HG03039 (cell line): ENCODE data around the gene FAM170B.

Experiments
- ATAC-seq: cut with Tn5 transposase; IDR thresholded peaks from one replicate; pipeline ENCODE4 v1.9.1; 2021; ENCODE audit warnings: mild to moderate bottlenecking, moderate library complexity; ENCODE audit not compliant: unreplicated experiment

Gene FAM170B

DNA sequence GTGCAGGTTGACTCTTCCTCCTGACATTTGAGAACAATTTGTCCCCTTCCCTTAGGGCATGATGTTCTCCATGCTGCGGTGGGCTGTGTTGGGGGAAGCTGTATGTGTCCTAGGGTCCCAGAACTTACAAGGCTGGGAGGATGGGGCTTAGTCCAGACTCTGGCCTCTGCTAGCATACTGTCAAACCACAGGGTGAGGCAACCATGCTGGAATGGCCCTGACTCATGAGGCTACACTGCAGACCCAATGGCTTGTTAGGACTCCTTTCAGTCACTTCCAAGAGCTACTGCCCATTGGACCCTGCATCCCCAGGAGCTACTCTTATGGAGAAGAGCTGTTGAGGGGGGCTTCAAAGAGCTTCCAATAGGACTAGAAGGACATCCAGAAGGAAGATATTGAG is 20.1 kb upstream of the FAM170B start:
- no peak for ATAC-seq

DNA sequence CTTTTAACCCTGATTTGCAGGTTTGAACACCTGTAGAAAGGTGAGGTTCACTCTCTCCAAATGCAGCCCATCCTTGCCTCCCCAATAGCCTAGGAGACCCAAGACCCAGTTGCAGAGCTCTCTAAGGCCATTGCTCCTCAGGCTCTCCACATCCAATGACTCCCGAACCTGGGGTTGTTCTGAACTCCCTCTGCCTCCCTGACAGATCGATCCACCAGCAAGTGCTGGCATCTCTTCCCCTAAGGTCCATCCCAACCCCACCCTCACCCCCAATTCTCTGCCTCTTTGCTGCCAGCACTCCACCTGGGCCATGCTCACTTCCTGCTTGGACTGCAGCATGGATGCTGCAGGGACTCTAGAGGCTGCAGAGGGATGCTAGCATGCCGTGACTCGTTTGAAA is 19.3 kb upstream of the FAM170B start:
- ATAC-seq = no peak

DNA sequence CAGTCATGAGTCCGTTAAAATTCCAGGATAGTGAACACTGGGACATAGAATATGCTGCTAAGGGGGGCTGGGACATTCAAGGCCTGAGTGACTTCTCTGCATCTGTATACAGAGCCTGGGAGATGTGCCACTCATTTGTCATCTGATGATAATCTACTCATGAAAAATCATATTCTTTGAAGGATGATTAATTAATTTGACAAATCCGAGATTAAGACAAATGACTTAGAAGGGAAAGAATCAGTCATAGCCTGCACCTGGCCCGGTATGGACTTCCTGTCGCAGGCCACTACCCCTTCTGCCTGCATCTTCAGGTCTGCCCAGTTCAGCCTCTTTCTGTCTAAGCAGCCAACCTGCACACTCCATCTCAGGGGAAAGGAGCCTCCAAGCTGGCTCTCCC is 18.8 kb upstream of the FAM170B start:
- ATAC-seq = no peak

- no peak for ATAC-seq
Measured at GRCh38 chr10:49152037-49152436, 18.2 kb upstream of the FAM170B start.

GRCh38 chr10:49151481-49151880 is 17.7 kb upstream of the FAM170B start:
- no peak for ATAC-seq

DNA sequence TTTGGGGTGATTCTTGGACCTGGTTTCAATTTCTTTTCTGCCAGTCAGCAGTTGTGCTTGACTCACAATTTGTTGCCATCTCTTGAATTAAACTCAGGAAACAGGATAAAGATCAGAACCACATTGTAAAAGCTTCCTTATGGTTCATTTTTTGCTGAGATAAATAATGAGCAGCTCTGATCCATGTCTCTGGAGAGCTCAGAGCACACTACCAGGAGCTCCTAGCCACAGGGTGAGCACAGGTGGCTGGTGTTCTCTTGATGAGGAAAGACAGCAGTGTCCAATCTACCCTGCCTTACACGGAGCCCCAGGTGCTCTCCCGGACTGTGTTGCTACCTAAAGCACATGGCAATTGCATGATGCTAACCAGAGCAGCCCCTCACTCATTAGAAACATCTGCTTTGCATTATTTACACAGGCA is 17.2 kb upstream of the FAM170B start:
- ATAC-seq = no peak

DNA sequence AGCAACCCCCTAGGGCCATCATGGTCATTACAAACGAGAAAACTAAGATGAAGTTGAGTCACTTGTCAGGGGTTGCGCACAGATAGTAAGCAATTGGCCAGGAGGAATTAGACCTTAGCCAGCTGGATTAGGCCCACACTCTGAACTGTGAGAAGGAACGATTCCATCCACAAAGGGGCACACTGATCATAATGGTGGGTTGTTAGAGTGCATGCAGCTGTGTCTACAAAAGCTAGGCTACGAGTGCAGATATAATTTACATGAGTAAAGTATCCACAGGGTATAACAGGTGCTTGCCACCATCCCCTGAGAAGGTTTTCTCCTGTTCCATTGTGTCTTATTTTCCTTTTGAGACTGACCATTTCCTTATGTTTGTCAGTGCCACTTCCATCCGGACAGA is 16.6 kb upstream of the FAM170B start:
- ATAC-seq = no peak

DNA sequence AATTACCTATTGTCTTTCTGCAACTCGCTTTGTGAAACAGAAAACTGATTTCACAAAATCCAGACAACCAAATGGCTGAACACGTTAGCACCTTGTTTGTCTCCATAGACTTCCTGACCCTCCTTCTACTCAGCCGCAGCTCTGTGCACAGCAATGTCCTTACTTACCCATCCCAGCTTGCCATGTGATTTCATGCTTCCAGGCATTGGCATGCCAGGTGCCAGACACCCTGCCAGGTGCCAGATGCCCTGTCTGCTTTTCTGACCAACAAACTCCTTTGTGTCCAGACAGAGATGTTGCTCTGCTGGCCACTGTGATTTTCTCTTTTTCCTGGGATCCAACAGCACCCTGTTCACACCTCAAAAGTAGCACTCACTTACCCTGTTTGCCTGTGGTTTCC is 16.1 kb upstream of the FAM170B start:
- no peak for ATAC-seq

- ATAC-seq = no peak
Measured at GRCh38 chr10:49144058-49144720, 10.4 kb upstream of the FAM170B start.

DNA sequence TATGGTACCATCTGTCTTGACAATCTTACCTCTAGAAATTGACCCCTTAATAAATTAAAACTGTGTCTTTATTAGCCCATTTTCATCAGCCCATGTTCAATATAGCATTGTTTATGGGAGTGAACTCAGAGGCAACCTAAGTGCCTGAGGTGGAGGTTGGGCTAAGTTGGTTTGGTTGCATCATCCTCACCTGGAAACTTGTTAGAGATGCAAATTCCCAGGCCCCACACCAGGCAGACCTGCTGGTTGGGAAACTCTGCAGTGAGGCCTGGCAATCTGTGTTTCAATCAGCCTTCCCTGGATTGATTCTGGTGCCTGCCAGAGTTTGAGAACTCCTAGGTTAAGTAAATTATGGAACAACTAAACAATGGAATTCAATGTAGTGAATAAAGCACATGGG is 9.4 kb upstream of the FAM170B start:
- no peak for ATAC-seq

DNA sequence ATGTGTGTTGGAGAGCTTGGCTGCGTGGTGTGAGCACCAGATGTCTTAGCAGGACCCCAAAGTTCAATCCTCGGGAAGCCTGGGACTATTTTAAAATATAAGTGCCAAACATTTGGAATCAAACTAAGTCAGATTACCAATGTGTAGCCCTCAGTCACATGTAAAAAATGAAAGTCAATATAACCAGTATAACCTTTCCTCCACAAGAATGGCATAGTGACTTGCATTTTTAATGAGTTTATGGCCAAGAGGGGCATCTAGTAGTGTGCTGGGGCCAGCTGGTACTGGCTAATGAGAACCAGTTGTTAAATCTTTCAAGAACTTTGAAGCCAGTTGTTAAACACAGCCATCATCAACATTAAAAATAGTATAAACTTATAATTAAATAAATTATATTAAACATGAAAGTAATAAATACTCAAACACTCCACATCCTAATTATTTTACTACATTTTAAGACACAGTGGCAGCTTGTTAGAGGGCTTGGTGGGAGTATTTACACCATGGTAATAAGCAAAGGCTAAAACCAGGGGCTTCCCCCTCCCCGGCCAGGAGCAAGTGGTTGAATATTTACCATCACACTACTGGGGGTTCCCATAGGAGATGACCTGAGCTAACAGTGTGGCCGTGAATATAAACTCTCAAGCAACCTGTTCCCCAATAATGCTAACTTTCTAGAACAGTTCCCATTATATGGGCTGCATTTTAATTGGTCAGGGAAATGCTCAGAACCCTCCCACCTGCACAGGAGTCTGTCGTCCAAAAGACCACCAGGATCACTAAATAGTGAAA is 7.9 kb upstream of the FAM170B start:
- ATAC-seq = no peak

DNA sequence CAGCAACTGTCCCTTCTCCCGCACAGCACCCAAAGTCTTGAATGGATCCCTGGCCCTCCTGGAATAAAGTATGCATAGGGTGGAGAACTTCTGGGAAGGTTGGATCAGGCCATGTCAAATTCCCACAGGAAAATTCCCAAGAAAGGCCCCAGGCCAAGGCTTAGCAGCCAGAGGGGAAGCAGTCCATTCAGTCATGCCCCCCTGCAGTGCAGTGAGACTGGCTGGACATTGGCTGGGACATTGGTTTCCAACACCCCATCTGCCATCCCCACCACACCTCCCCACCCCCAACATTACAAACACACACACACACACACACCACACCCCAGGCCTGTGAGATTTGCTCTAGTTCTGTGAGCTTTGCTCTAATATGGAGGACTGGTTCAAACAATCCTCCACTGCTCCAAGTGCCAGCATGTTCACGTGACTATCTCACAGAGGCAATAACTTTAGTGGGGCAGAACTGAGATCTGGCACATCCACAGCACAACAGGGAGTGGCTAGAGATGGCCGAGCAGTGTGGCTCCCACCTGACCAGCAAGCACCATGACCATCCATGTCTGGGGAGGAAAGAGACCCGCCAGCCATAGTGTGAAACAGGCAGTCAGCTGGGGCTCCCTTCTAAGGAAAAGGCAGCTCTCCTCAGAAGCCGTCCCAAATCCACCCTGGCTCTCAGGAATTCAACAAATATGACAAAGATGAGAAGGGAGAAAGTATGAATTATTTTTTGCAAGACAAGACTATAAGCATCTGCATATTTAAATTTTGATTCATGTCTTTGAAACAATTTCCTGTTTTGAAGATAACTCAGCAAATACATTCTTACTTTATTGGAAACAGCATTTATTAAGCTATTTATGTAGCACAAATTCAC is 6.7 kb upstream of the FAM170B start:
- no peak for ATAC-seq

- no peak for ATAC-seq
Measured at GRCh38 chr10:49139846-49140195, 6.0 kb upstream of the FAM170B start.

DNA sequence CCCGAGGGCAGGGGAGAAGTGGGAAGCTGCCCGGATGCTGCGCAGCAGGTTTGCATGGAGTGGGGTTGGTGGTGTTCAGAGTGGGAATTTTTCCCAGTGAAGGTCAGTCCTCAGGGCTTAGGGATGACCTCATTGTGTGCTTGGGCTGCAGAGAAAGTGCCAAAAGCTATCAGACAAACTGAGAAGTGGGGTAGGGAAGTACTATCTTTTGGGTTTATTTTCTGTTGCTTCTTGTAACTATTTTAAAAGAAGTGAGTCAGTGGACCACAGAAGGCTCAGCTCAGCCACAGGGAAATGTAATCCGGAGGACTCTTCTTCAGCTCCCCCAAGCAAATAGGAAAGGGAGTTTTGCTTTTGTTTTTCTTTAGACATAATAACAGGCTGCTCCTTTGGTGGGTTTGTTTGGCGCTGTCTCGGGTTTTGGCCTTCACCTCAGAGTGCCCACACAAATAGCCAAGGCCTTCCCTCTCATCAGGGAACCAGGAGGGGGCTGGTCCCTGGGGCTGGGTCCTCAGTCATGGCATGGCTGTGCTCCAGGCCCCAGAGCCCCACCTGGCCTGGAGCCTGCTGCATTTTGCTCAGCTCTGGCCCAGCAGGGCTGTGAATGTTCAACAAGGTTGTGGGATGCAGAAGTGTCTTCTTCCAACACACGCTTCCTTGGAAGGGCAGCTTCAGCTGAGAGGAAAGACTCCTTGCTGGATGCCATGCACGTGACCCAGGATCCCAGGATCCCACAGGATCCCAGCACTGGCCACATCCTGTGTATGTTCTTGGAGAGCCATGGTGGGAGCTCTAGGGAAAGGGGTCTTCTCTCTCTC is 5.4 kb upstream of the FAM170B start:
- ATAC-seq = no peak

DNA sequence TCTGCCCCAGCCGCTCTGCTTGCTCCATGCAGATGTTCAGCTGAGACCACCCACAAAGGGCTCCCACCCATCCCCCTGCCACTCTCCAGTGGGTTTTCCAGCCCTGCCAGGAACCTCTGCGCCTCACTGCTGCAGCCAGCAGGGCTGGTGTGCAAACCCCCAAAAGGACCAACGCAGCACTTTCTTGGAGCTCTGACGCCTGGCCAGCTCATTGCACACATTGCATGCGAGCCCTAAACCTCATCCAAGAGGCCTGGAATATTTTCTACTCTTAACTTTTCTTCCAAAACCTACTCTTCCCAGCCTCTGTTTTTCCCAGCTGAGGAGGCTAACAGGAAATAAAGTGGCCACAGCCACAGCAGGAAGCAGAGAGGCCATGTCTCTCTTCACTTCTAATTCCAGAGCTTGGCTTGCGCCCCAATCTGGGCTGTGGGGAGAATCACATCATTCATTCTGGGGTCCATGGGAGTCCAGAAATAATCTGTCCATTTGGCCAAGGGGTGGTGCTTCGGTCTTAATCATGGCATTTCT is 4.6 kb upstream of the FAM170B start:
- no peak for ATAC-seq

DNA sequence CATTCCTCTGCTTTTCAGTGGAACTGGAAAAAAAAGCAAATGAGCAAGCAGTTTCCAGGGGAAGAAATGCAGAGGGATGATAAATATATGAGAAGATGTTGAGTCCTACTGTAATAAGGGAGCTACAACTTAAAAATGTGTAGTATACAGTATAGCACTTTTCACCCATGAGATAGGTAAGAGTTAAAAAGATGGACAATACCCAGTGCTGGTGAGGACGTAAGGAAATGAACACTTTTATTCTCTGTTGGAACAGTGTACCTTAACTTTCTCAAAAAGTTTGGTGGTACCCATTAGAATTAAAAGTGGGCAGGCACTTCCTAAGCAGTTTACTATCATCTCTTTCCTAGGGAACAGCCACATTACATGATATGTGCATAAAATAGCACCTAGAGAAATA is 2.7 kb upstream of the FAM170B start:
- ATAC-seq = no peak

DNA sequence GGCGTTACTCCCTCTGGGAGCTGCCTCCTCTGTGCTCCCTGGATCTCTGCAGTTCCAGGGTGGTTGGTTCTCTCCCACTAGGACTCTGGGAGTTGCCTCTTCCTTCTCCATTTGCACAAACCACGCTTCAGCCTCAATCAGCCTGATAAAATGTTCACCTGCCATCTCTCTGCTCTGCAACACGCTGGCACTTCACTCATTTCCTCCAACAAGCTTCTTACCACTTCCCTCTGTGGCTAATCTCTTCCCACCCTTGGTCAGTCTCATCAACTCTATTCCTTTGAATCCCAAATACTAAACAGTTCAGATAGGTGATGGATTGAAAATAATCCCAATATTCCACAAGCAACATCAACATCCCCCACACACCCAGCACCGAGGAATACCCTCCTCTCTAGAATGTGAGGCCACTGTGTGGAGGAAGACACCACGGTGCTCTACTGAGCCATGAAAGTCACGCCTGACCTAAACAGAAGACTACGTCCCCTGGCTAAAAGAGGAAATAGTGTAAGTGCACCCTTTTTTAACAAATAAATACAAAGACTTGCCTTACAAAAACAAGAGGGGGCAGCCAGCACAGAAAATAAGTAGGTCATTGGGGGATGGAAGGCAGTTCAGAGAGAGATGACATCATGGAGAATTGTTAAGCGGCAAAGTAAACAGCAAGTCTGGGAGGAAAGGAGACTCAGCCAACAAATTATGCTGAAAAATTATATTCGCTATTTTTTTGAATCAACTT is 1.9 kb upstream of the FAM170B start:
- ATAC-seq = no peak

DNA sequence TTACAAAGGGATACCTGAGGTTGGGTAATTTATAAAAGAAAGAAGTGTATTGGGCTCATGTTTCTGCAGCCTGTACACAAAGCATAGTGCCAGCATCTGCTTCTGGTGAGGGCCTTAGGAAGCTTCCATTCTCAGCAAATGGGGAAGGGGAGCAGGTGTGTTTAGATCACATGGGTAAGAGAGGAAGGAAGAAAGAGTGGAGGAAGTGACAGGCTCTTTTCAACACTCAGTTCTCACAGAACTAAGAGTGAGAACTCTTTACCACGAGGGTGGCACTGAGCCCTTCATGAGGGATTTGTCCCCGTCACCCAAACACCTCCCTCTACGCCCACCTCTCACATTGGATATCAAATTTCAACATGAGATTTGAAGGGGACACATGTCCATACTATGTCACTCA is 506 bp upstream of the FAM170B start:
- no peak for ATAC-seq

- ATAC-seq = no peak
Measured at GRCh38 chr10:49132362-49132737, 1.5 kb downstream of the FAM170B start.
